Stimulated activated CD4-positive, alpha-beta T cell treated with anti-CD3 and anti-CD28 coated beads, Interleukin-1b, Interleukin-23, amount 100 ng/mL, for 4 hours (primary cell): ENCODE data around the gene ZNF586.
"Not testable (repeated sequence)": the region's sequence is repeated elsewhere in the genome, so short reads cannot be mapped to it uniquely, and the experiment has no call there.

ENCODE experiments used
- DNase-seq, 2 donors: peaks; one replicate each; pipeline ENCODE4 v3.0.0-alpha.2; 2020; ENCODE audit warnings: low read depth in 2 of 2

ZNF586 gene

DNA sequence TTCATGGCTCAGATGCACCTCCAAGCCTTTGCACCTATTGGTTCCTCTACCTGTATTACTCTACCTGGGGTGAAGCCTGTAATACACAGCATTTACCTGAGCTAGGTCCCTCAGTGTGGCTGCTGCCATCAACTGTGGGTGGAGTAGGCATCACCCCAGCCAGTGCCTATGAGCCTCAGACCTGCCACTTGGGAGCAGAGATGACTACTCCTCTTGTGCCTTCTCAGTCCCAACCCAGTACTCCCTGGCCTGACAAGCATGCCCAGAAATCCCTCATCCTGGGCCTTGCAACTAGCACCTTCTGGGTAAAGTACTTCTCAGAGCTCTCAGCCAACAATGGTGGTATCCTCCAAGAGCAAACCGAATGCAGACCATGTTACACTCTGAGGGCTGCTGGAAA is 27.1 kb downstream of the ZNF586 start:
- DNase-seq, result not testable (repeated sequence)

DNA sequence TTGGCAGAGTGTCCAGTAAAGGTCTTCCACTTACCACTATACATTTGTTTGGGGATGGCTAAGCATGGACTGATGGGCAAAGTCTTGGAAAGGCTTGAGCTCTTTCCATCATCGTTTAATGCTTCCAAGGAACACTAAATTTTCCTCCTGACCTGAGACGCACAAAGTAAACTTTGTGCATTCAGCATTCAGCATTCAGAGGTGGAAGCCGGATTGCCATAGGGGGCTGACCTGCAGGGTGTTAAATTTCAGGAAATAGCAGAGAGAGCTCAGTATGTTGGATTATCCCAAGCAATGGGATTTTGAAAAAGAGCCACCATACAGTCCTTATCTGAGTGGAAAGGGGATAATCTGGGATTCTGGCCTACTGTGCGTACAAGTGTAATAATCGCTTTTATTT is 31.2 kb downstream of the ZNF586 start:
- DNase-seq, result no peak

GRCh38 chr19:57802269-57802668 is 32.8 kb downstream of the ZNF586 start:
- DNase-seq, result no peak

- DNase-seq, result no peak
Measured at GRCh38 chr19:57803265-57803593, 33.8 kb downstream of the ZNF586 start.

- DNase-seq, result no peak
Measured at GRCh38 chr19:57803594-57804325, 34.3 kb downstream of the ZNF586 start.

GRCh38 chr19:57807541-57807940 is 38.1 kb downstream of the ZNF586 start:
- no peak for DNase-seq

- not testable (repeated sequence) for DNase-seq
Measured at GRCh38 chr19:57810410-57811295, 41.2 kb downstream of the ZNF586 start.

- no peak for DNase-seq
Measured at GRCh38 chr19:57812226-57812625, 42.8 kb downstream of the ZNF586 start.

- not testable (repeated sequence) for DNase-seq
Measured at GRCh38 chr19:57812975-57813820, 43.7 kb downstream of the ZNF586 start.

DNA sequence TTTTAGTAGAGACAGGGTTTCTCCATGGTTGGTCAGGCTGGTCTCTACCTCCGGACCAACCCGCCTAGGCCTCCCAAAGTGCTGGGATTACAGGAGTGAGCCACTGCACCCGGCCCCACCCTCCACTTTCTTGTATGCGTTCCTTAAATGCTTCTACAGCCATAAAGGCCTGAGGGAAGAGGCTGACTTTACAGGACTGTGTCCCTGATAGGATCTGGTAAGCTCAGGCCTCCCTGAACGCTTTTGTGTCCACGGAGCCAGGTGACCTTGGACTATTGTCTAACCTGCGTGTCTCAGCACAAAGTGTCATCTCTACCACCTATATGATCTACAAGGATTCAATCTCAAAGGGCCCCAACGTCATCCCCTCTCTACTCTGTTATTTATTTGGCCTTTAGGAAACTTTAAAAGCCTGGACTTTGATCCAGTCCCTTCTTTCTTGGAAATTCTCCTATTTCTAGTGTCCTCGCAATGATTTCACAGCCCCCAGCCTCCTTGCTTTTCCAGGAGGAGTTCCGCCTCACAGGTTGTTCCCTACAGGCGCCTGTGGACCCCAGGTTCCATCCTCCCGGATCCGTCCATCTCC is 44.5 kb downstream of the ZNF586 start:
- DNase-seq, result no peak

DNA sequence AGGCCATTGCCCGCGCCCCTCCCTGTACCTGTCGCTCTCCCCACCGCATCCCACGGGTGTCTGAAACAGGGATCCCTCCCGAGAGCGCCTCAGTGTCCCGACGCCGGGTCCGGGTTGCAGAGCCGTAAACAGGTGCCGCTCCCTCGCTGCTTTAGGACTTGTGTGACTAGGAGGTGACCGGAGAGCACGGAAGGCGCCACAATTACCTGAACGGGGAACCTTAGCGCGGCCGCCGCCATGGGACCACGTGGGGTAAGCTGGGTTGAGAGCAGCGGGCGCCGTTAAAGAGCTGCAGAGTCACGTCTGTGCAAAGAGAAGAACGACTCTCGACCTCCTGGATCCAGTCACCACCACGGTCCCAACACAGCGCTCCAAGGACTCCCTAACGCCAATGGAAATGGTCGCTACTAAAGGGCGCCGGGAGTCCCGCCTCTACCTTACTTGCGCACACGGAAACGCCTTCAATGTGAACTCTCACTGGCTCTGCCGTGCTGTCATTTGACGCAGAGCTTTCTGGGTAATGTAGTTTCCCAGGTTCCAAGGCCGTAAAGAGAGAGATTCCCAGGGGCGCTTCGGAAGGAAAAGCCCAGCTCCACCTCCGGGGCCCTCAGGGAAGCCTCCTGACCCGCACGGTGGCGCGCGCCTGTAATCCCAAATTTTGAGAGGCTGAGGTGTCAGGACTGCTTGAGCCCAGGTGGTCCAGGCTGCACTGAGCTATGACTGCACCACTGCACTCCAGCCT is 45.2 kb downstream of the ZNF586 start, which contains the start of gene ZNF552:
ZNF552 (minus strand) TSS at position 409 of the 742 bp plus-strand sequence; CDS start at position 239, 170 bp downstream.
- DNase-seq, result peak; percentile 55 to 57

DNA sequence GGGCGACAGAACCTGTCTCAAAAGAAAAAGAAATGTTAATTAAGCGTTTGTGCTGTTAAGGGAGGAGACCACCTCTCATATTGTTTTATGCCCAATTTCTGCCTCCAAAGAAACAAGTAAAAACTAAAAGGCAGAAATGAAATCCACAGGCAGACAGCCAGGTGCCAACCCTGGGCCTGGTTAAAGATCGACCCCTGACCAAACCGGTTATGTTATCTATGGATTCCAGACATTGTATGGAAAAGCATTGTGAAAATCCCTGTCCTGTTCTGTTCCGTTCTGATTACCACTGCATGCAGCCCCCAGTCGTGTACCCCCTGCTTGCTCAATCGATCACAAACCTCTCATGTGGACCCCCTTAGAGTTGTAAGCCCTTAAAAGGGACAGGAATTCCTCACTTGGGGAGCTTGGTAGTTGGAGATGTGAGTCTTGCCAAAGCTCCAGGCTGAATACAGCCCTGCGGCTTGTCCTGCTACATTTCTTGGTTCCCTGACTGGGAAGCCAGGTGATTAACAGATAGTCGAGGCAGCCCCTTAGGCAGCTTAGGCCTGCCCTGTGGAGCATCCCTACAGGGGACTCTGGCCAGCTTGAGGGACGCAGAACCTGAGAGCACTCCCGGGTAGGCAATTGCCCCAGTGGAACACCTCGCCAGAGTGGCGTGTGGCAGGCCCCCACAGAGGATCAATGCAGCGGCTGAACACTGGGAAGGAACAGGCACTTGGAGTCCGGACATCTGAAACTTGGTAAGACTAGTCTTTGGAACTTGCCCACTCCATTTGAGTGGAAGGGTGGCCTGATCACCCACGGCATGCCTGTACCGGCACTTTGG is 46.0 kb downstream of the ZNF586 start:
- DNase-seq, result no peak

DNA sequence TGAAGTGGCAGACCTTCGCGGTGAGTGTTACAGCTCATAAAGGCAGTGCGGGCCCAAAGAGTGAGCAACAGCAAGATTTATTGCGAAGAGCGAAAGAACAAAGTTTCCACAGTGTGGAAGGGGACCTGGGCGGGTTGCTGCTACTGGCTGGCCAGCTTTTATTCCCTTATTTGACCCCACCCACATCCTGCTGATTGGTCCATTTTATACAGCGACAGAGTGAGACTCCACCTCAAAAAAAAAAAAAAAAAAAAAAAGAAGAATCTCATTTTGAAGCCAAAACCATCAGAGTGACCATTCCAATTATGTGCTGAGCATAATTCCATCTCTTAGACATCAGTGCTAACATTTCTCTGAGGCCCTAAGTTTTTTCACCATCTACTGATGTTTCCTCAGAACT is 47.2 kb downstream of the ZNF586 start:
- DNase-seq, result no peak

GRCh38 chr19:57817976-57818375 is 48.5 kb downstream of the ZNF586 start:
- DNase-seq, result no peak

GRCh38 chr19:57818378-57818777 is 48.9 kb downstream of the ZNF586 start:
- no peak for DNase-seq

DNA sequence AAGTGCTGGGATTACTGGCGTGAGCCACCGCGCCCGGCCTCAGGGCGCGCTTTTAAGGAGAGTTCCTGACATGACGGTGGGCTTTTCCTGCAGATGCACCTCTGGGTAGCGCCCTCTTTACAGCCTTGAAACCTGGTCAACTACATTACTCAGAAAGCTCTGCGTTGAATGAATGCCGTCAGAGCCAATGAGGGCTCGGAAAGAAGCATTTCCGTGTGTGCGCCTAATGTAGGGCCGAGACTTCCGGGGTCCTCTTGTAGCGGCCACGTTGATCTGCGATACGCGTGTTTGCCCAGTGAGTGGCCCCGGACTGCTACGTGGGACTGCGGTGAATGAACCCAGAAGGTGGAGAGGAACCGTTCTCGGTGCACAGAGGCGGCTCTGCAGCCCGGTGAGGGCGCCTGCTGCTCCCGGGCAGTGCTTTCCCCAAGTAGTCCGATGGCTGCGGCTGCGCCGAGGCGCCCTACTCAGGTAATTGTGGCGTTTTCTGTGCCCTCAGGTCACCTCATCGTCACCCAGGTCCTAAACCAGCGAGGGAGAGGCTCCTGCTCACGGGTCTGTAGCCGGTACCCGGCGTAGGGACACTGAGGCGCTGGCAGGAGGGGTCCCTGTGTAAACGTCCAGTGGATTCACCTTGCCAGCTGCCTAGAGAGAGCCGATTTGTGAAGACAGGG is 50.1 kb downstream of the ZNF586 start:
- DNase-seq, result peak; percentile 57 to 68

GRCh38 chr19:57820599-57820998 is 51.1 kb downstream of the ZNF586 start:
- no peak for DNase-seq

DNA sequence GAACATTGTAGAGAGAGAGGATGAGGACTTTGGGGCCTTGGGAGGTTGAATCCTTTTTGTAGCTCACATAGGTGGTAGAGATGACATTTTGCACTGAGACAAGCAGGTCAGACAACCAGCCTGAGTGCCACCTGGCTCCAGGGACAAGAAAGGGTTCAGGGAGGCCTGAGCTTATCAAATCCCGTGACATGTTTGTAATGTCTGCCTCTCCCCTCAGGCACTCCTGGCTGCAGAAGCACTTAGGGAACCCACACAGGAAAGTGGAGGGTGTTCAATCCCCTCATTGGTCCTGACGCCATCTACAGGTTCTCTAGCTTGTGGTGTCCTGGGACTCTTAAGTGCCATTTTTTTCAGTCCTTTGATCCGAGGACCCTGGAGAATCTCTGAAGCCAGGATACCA is 51.6 kb downstream of the ZNF586 start:
- not testable (repeated sequence) for DNase-seq

DNA sequence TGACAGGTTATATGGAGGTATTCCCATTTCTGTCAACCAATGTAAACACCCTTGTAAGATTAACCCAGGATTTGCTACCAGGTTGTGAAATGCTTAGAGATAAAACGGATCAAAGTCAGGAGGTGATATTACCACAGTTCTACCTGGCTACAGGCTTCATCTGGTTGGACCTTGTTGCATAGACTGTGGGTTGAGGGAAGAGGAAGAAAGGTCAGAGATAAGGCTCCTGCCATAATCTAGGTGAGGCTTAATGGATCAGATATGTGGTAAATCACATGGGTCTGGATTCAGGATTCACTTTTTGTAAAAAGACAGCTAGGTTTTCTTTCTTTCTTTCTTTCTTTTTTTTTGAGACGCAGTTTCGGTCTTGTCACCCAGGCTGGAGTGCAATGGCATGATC is 52.0 kb downstream of the ZNF586 start:
- DNase-seq, result not testable (repeated sequence)
